ENCODE data around the gene RDH5. TPM values are rescaled to one million over a fixed set of nuclear protein-coding genes. Genes with fewer than 3 reads are reported as not detected.

The RDH5 gene
- total and polyA plus RNA-seq, 2 donors from 2014 or later, result 11.1 to 30.2 TPM

DNA sequence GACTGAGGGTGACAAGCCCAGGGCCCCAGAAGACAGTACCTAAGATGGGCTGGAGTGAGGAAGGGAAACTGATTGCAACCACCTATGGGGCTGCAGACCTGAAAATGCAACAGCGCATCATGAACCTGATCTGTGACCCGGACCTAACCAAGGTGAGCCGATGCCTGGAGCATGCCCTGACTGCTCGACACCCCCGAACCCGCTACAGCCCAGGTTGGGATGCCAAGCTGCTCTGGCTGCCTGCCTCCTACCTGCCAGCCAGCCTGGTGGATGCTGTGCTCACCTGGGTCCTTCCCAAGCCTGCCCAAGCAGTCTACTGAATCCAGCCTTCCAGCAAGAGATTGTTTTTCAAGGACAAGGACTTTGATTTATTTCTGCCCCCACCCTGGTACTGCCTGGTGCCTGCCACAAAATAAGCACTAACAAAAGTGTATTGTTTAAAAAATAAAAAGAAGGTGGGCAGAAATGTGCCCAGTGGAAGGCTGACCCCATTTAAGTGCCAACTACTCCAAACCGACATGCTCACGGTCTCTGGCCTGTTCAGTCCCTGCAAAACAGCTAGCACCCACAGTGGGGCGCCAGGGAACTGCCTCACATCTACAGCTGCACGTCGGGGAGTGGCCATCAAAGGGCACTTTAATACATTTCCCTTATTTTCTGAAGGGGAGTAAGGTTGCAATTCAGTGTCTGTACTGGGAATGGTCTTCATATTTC lies 4.2 kb downstream of the RDH5 start:
- Histone ChIP-seq H3K4me3 (ENCODE audit: low read length in 3 of 3) (no peak overlapping the region), H3K9ac (ENCODE audit: low read length in 3 of 3) (no peak overlapping the region), H3K4me1 (ENCODE audit: control insufficient read depth in 2 of 3, insufficient read depth in 2 of 3, low read depth in 1 of 3, low read length in 3 of 3) (peaks cover 0 to 37% (median 31%) of the 10 kb centered on the region in 3 donors), H3K9me3 (ENCODE audit: control insufficient read depth in 2 of 3, insufficient read depth in 1 of 3, low read length in 3 of 3) (no peaks in the 10 kb centered on the region), H3K36me3 (ENCODE audit: control insufficient read depth in 2 of 3, insufficient read depth in 3 of 3, low read length in 3 of 3) (peaks cover 6 to 33% (median 13%) of the 10 kb centered on the region in 3 donors), H3K27me3 (ENCODE audit: control insufficient read depth, insufficient read depth, low read length) (no peaks in the 10 kb centered on the region), H3K27ac (ENCODE audit: low read depth in 2 of 2, low read length in 2 of 2) (peak overlapping the region in 1 of 2 donors; percentile 2)
- intact Hi-C loops (cut with DNase I), result no loop called here
- DNase-seq (peak; percentile 63 to 86 (median 69)), FAIRE-seq (no peak)
- TF ChIP-seq, protein P1, sequence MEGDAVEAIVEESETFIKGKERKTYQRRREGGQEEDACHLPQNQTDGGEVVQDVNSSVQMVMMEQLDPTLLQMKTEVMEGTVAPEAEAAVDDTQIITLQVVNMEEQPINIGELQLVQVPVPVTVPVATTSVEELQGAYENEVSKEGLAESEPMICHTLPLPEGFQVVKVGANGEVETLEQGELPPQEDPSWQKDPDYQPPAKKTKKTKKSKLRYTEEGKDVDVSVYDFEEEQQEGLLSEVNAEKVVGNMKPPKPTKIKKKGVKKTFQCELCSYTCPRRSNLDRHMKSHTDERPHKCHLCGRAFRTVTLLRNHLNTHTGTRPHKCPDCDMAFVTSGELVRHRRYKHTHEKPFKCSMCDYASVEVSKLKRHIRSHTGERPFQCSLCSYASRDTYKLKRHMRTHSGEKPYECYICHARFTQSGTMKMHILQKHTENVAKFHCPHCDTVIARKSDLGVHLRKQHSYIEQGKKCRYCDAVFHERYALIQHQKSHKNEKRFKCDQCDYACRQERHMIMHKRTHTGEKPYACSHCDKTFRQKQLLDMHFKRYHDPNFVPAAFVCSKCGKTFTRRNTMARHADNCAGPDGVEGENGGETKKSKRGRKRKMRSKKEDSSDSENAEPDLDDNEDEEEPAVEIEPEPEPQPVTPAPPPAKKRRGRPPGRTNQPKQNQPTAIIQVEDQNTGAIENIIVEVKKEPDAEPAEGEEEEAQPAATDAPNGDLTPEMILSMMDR (IDR thresholded peaks at IDR 0.05; ENCODE audit: borderline replicate concordance, extremely low read depth, insufficient read depth), result peak; percentile 51

DNA sequence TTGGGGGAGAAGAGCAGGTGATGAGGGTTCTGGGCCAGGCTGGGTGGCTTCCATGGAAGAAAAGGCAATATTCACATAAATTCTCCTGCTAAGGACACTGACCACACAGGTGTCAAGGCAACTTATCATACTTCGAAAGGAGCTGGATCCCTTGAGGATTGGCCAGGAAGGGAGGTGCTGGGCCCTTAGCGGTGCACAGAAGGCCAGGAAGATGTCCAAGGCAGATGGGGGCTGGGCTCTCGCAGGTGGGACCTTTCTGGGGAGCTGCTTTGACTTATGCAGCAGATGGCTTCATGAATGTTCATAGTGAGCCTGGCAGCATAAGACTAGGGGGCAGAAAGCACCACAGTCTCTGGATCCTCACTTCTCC lies 4.7 kb downstream of the RDH5 start:
- no peak overlapping the region for H3K4me3 ChIP-seq (ENCODE audit: low read length in 3 of 3)
- TF ChIP-seq, protein P1 (IDR thresholded peaks at IDR 0.05; ENCODE audit: borderline replicate concordance, extremely low read depth, insufficient read depth), result no peak
- H3K4me1 ChIP-seq (ENCODE audit: control insufficient read depth in 2 of 3, insufficient read depth in 2 of 3, low read depth in 1 of 3, low read length in 3 of 3), result peaks cover 0 to 35% (median 30%) of the 10 kb centered on the region in 3 donors
- H3K27ac ChIP-seq (ENCODE audit: low read depth in 2 of 2, low read length in 2 of 2), result no peak overlapping the region
- intact Hi-C loops (cut with DNase I), result no loop called here
- H3K36me3 ChIP-seq (ENCODE audit: control insufficient read depth in 2 of 3, insufficient read depth in 3 of 3, low read length in 3 of 3), result peaks cover 6 to 33% (median 11%) of the 10 kb centered on the region in 3 donors
- H3K9ac ChIP-seq (ENCODE audit: low read length in 3 of 3), result no peak overlapping the region
- FAIRE-seq, result no peak
- DNase-seq, result peak in 1 of 5 donors; percentile 31
- no peaks in the 10 kb centered on the region for H3K9me3 ChIP-seq (ENCODE audit: control insufficient read depth in 2 of 3, insufficient read depth in 1 of 3, low read length in 3 of 3)
- no peaks in the 10 kb centered on the region for H3K27me3 ChIP-seq (ENCODE audit: control insufficient read depth, insufficient read depth, low read length)

DNA sequence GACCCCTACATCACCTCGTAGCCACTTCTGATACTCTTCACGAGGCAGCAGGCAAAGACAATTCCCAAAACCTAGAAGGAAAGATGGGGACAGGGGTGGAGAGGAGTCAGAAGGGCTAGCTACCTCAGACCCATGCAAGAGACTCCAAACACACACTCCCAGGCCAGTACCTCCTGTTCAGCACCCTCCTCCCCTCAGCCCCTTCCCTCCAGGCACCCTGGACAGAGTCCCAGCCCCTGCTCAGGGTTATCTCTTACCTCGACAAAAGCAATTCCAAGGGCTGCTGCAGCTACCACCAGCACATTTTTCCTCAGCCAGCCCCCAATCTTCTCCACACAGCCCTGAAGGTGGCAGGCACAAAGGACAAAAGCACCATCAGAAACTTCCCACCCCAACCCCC lies 5.4 kb downstream of the RDH5 start:
- Histone ChIP-seq H3K27me3 (ENCODE audit: control insufficient read depth, insufficient read depth, low read length) (no peaks in the 10 kb centered on the region), H3K27ac (ENCODE audit: low read depth in 2 of 2, low read length in 2 of 2) (no peak overlapping the region), H3K4me1 (ENCODE audit: control insufficient read depth in 2 of 3, insufficient read depth in 2 of 3, low read depth in 1 of 3, low read length in 3 of 3) (peaks cover 0 to 39% (median 34%) of the 10 kb centered on the region in 3 donors), H3K36me3 (ENCODE audit: control insufficient read depth in 2 of 3, insufficient read depth in 3 of 3, low read length in 3 of 3) (peaks cover 6 to 33% (median 11%) of the 10 kb centered on the region in 3 donors), H3K9ac (ENCODE audit: low read length in 3 of 3) (no peak overlapping the region), H3K9me3 (ENCODE audit: control insufficient read depth in 2 of 3, insufficient read depth in 1 of 3, low read length in 3 of 3) (no peaks in the 10 kb centered on the region), H3K4me3 (ENCODE audit: low read length in 3 of 3) (no peak overlapping the region)
- intact Hi-C loops (cut with DNase I), result no loop called here
- no peak for FAIRE-seq
- TF ChIP-seq, protein P1 (IDR thresholded peaks at IDR 0.05; ENCODE audit: borderline replicate concordance, extremely low read depth, insufficient read depth), result no peak
- peak in 1 of 5 donors; percentile 34 for DNase-seq

Data from kidney (tissue), 14 donors.